ENCODE data around the gene OTOP1. TPM values are rescaled to one million over a fixed set of nuclear protein-coding genes. Genes with fewer than 3 reads are reported as not detected.
"Not testable (repeated sequence)": the region's sequence is repeated elsewhere in the genome, so short reads cannot be mapped to it uniquely, and the experiment has no call there.

OTOP1 gene
- total RNA-seq, 1 experiment from 2014 or later, result not detected

- H3K9me3 ChIP-seq (ENCODE audit: control insufficient read depth, insufficient read depth, low read depth, low read length), result no peaks in the 10 kb centered on the region
- no peak for TF ChIP-seq POLR2AphosphoS5 (IDR thresholded peaks at IDR 0.05; ENCODE audit: low read depth, low read length)
- TF ChIP-seq, protein P1, sequence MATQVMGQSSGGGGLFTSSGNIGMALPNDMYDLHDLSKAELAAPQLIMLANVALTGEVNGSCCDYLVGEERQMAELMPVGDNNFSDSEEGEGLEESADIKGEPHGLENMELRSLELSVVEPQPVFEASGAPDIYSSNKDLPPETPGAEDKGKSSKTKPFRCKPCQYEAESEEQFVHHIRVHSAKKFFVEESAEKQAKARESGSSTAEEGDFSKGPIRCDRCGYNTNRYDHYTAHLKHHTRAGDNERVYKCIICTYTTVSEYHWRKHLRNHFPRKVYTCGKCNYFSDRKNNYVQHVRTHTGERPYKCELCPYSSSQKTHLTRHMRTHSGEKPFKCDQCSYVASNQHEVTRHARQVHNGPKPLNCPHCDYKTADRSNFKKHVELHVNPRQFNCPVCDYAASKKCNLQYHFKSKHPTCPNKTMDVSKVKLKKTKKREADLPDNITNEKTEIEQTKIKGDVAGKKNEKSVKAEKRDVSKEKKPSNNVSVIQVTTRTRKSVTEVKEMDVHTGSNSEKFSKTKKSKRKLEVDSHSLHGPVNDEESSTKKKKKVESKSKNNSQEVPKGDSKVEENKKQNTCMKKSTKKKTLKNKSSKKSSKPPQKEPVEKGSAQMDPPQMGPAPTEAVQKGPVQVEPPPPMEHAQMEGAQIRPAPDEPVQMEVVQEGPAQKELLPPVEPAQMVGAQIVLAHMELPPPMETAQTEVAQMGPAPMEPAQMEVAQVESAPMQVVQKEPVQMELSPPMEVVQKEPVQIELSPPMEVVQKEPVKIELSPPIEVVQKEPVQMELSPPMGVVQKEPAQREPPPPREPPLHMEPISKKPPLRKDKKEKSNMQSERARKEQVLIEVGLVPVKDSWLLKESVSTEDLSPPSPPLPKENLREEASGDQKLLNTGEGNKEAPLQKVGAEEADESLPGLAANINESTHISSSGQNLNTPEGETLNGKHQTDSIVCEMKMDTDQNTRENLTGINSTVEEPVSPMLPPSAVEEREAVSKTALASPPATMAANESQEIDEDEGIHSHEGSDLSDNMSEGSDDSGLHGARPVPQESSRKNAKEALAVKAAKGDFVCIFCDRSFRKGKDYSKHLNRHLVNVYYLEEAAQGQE (IDR thresholded peaks at IDR 0.05; ENCODE audit: insufficient read depth in 1 of 2, low read depth in 2 of 2, low read length in 1 of 2), result no peak
- TF ChIP-seq, protein P2, sequence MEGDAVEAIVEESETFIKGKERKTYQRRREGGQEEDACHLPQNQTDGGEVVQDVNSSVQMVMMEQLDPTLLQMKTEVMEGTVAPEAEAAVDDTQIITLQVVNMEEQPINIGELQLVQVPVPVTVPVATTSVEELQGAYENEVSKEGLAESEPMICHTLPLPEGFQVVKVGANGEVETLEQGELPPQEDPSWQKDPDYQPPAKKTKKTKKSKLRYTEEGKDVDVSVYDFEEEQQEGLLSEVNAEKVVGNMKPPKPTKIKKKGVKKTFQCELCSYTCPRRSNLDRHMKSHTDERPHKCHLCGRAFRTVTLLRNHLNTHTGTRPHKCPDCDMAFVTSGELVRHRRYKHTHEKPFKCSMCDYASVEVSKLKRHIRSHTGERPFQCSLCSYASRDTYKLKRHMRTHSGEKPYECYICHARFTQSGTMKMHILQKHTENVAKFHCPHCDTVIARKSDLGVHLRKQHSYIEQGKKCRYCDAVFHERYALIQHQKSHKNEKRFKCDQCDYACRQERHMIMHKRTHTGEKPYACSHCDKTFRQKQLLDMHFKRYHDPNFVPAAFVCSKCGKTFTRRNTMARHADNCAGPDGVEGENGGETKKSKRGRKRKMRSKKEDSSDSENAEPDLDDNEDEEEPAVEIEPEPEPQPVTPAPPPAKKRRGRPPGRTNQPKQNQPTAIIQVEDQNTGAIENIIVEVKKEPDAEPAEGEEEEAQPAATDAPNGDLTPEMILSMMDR (IDR thresholded peaks at IDR 0.05), result no peak
- no peak for TF ChIP-seq TCF7L2 (IDR thresholded peaks at IDR 0.05; ENCODE audit: low read depth, low read length)
- TF ChIP-seq SIN3A (IDR thresholded peaks at IDR 0.05; ENCODE audit: borderline replicate concordance, insufficient read depth, low read depth, low read length), result no peak
- H3K4me3 ChIP-seq (ENCODE audit: low read depth in 2 of 2, low read length in 2 of 2), result no peak overlapping the region
- peaks cover 6% of the 10 kb centered on the region; the same call in 1 of the 2 replicates for H3K36me3 ChIP-seq (ENCODE audit: control insufficient read depth, insufficient read depth, low read length)
- H3K27me3 ChIP-seq (ENCODE audit: control insufficient read depth, insufficient read depth, low read length), result no peaks in the 10 kb centered on the region
- DNase-seq (ENCODE audit: low read depth, low spot score) (no peak), ATAC-seq (no peak)
- intact Hi-C loops (cut with micrococcal nuclease; ENCODE audit: unreplicated experiment) (loop anchor here (5.0 kb wide), 1 partner anchor 87 kb away; no protein-coding TSS in a partner anchor), in situ Hi-C loops (cut with HindIII; ENCODE audit: low pct_unique_long_range_greater_than_20kb, low sequenced_read_pairs) (no loop called here)
- peaks cover 10% of the 10 kb centered on the region for H3K4me1 ChIP-seq (ENCODE audit: control insufficient read depth, insufficient read depth, low read length)
- BruUV-seq (replicated peaks), result no TSS peak
- ChIA-PET CTCF (no interaction called here), POLR2A (no interaction called here)
- no peak overlapping the region for H3K27ac ChIP-seq (ENCODE audit: low read length)
These were observed 23.1 kb upstream of the OTOP1 start for GRCh38 chr4:4249866-4250265.

GRCh38 chr4:4249342-4249741 is 22.6 kb upstream of the OTOP1 start:
- ATAC-seq; H3K36me3 ChIP-seq (ENCODE audit: control insufficient read depth, insufficient read depth, low read length); intact Hi-C loops (cut with micrococcal nuclease; ENCODE audit: unreplicated experiment); in situ Hi-C loops (cut with HindIII; ENCODE audit: low pct_unique_long_range_greater_than_20kb, low sequenced_read_pairs); H3K27me3 ChIP-seq (ENCODE audit: control insufficient read depth, insufficient read depth, low read length); DNase-seq (ENCODE audit: low read depth, low spot score); POLR2A ChIA-PET; BruUV-seq (replicated peaks); H3K4me3 ChIP-seq (ENCODE audit: low read depth in 2 of 2, low read length in 2 of 2); H3K9me3 ChIP-seq (ENCODE audit: control insufficient read depth, insufficient read depth, low read depth, low read length): not testable (repeated sequence)
- H3K27ac ChIP-seq (ENCODE audit: low read length), result peak overlapping the region; percentile 93; the same call in 1 of the 2 replicates
- peaks cover 10% of the 10 kb centered on the region for H3K4me1 ChIP-seq (ENCODE audit: control insufficient read depth, insufficient read depth, low read length)
- CTCF ChIA-PET, result interaction anchor here (0.8 kb wide), 1 partner anchor 83 kb away, joined by 3 read pairs; no protein-coding TSS in a partner anchor

DNA sequence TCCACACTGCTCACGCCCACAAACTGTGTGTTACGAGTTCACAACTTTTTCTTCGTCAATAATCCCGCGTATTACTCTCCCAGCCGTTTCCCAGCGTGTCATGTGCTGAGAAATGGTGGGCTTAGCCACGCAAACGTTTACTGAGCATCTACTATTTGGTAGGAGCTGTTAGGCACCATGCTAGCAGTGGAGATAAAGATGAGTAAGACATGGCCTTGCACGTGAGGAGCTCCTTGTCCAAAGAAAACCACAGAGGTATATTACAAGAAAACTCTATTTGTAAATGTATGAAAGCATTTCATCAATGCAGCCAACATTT is 22.1 kb upstream of the OTOP1 start:
- intact Hi-C loops (cut with micrococcal nuclease; ENCODE audit: unreplicated experiment) (no loop called here), in situ Hi-C loops (cut with HindIII; ENCODE audit: low pct_unique_long_range_greater_than_20kb, low sequenced_read_pairs) (no loop called here)
- CTCF ChIA-PET, result interaction anchor here (0.6 to 0.8 kb wide), 2 partner anchors 84 to 240 kb away, joined by 3 read pairs; no protein-coding TSS in a partner anchor
- no peaks in the 10 kb centered on the region for H3K9me3 ChIP-seq (ENCODE audit: control insufficient read depth, insufficient read depth, low read depth, low read length)
- peaks cover 6% of the 10 kb centered on the region; the same call in 1 of the 2 replicates for H3K36me3 ChIP-seq (ENCODE audit: control insufficient read depth, insufficient read depth, low read length)
- H3K27ac ChIP-seq (ENCODE audit: low read length), result peak overlapping the region; percentile 93
- DNase-seq (ENCODE audit: low read depth, low spot score) (no peak), ATAC-seq (no peak)
- POLR2A ChIA-PET, result no interaction called here
- TF ChIP-seq, protein P2 (IDR thresholded peaks at IDR 0.05), result peak; percentile 5; the same call in 1 of the 2 replicates
- TF ChIP-seq POLR2AphosphoS5 (IDR thresholded peaks at IDR 0.05; ENCODE audit: low read depth, low read length), result no peak
- no peaks in the 10 kb centered on the region for H3K27me3 ChIP-seq (ENCODE audit: control insufficient read depth, insufficient read depth, low read length)
- peaks cover 10% of the 10 kb centered on the region for H3K4me1 ChIP-seq (ENCODE audit: control insufficient read depth, insufficient read depth, low read length)
- peak overlapping the region; percentile 76 to 98 for H3K4me3 ChIP-seq (ENCODE audit: low read depth in 2 of 2, low read length in 2 of 2)
- BruUV-seq (replicated peaks), result no TSS peak
